ENCODE measurements around the gene TNFRSF11A.

TNFRSF11A gene

DNA sequence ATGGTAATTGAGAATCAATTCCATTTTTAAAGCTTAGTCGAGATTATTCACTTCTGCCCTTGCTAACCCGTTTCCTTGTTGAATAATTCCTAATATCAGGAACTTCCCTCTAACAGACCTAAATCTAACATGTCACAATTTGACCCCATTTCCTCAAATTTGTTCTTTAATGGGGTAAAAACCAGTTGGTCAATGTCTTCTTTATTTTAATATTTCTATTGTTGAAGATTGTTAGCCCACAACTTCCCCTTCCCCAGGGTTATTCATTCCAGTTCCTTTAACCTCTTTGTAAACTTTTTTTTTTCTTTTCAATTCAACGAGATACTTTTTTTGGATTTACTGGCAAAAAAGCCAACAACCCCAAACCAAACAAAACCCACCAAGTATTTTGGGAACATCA lies 7.3 kb downstream of the TNFRSF11A start:
- Histone ChIP-seq H3K4me1 (ENCODE audit: insufficient read depth, poor library complexity, severe bottlenecking) (peaks cover 4% of the 10 kb centered on the region), H3K27ac (ENCODE audit: poor library complexity, severe bottlenecking) (no peak overlapping the region), H3K27me3 (ENCODE audit: insufficient read depth, poor library complexity, severe bottlenecking) (no peaks in the 10 kb centered on the region), H3K4me3 (ENCODE audit: severe bottlenecking) (no peak overlapping the region), H3K36me3 (ENCODE audit: low read depth) (no peaks in the 10 kb centered on the region), H3K9me3 (ENCODE audit: severe bottlenecking) (no peaks in the 10 kb centered on the region)
- TF ChIP-seq CTCF (IDR thresholded peaks at IDR 0.05; ENCODE audit: poor library complexity, severe bottlenecking): no peak
- DNase-seq (ENCODE audit: low spot score) (no peak), ATAC-seq (ENCODE audit: low read depth) (no peak)

DNA sequence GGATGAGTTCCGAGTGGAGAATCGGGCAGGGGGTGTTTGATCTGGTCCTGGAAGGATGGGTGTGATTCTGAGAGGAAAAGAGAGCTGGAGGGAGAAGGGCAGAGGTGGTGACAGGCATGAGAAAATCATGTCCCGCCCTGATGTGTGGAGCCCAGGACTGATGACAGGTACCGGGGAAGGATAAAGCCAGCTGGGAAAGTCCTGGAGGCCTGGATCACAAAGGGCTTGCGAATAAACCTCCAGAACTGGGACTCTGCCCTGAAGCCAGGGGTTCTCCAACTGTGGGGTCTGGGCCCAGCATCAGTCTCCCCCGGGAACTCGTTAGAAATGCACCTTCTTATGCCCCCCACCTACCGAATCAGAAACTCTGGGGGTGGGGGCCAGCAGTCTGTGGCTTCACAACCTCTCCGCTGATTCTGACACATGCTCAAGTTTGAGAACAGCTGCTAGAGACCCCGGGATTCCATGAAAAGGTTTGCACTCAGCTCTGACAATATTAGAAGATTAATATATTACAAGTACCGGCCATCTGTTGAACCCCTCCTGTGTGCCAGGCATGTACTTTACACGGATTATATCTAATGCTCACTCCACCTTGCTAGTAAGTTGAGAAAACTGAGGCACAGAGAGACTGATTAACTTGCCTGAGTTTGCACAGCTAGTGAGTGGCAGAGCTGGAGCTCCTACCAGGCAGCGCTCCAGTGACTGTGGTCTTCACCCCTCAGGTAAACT lies 8.0 kb downstream of the TNFRSF11A start:
- no peak for TF ChIP-seq CTCF (IDR thresholded peaks at IDR 0.05; ENCODE audit: poor library complexity, severe bottlenecking)
- H3K4me1 ChIP-seq (ENCODE audit: insufficient read depth, poor library complexity, severe bottlenecking): peaks cover 4% of the 10 kb centered on the region
- DNase-seq (ENCODE audit: low spot score): no peak

DNA sequence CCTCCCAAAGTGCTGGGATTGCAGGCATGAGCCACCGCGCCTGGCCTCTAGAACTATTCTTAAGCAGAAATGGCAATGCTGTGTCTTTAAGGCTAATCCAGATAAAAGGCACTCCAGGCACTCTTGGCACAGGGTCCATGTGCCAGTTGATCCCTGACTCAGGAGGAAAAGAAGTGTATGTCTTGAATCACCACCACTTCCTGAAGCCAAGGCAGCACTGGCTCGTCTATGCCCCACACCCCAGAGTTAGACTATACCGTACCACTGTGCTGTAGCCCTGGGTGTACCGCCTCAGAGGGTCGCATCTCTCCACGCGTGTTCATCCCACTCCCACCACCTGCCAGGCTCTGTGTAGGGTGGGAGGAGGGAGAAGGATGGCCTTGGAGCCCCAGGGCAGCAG lies 9.0 kb downstream of the TNFRSF11A start:
- H3K4me1 ChIP-seq (ENCODE audit: insufficient read depth, poor library complexity, severe bottlenecking): peaks cover 4% of the 10 kb centered on the region
- H3K4me3 ChIP-seq (ENCODE audit: severe bottlenecking): no peak overlapping the region
- ATAC-seq (ENCODE audit: low read depth): peak; percentile 96
- no peak for DNase-seq (ENCODE audit: low spot score)
- no peaks in the 10 kb centered on the region for H3K9me3 ChIP-seq (ENCODE audit: severe bottlenecking)
- no peaks in the 10 kb centered on the region for H3K36me3 ChIP-seq (ENCODE audit: low read depth)
- no peak for TF ChIP-seq CTCF (IDR thresholded peaks at IDR 0.05; ENCODE audit: poor library complexity, severe bottlenecking)
- H3K27me3 ChIP-seq (ENCODE audit: insufficient read depth, poor library complexity, severe bottlenecking): no peaks in the 10 kb centered on the region
- H3K27ac ChIP-seq (ENCODE audit: poor library complexity, severe bottlenecking): no peak overlapping the region

More for the DNA sequence above, 8.0 kb downstream of the TNFRSF11A start:
- Histone ChIP-seq H3K27ac (ENCODE audit: poor library complexity, severe bottlenecking) (no peak overlapping the region), H3K27me3 (ENCODE audit: insufficient read depth, poor library complexity, severe bottlenecking) (no peaks in the 10 kb centered on the region), H3K36me3 (ENCODE audit: low read depth) (no peaks in the 10 kb centered on the region), H3K9me3 (ENCODE audit: severe bottlenecking) (no peaks in the 10 kb centered on the region), H3K4me3 (ENCODE audit: severe bottlenecking) (no peak overlapping the region)
- ATAC-seq (ENCODE audit: low read depth): no peak

GRCh38 chr18:62335494-62335893 lies 10.4 kb downstream of the TNFRSF11A start:
- TF ChIP-seq CTCF (IDR thresholded peaks at IDR 0.05; ENCODE audit: poor library complexity, severe bottlenecking): no peak
- H3K36me3 ChIP-seq (ENCODE audit: low read depth): no peaks in the 10 kb centered on the region
- peaks cover 13% of the 10 kb centered on the region for H3K4me1 ChIP-seq (ENCODE audit: insufficient read depth, poor library complexity, severe bottlenecking)
- DNase-seq (ENCODE audit: low spot score): no peak
- H3K27ac ChIP-seq (ENCODE audit: poor library complexity, severe bottlenecking): no peak overlapping the region
- ATAC-seq (ENCODE audit: low read depth): no peak
- no peaks in the 10 kb centered on the region for H3K9me3 ChIP-seq (ENCODE audit: severe bottlenecking)
- H3K4me3 ChIP-seq (ENCODE audit: severe bottlenecking): no peak overlapping the region
- H3K27me3 ChIP-seq (ENCODE audit: insufficient read depth, poor library complexity, severe bottlenecking): no peaks in the 10 kb centered on the region

DNA sequence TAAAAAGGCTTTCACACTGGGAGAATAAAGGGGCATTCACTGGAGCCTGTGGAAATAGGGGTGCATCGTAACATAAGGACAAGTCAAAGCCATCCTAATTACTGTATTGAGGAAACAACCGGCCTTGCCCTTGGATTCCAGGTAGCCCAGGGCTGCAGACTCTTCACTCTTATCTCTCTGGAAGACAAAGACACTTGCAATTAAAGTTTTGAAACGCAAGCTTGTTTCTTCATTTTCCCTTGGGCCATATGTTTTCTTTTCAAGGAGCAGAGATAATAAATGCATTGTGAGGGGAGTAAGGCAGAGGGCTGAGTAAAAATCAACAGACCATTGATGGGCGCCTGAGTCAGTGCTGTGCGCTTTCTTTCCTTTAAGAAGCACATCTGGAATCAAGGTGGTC lies 11.5 kb downstream of the TNFRSF11A start:
- TF ChIP-seq CTCF (IDR thresholded peaks at IDR 0.05; ENCODE audit: poor library complexity, severe bottlenecking): no peak
- Histone ChIP-seq H3K9me3 (ENCODE audit: severe bottlenecking) (no peaks in the 10 kb centered on the region), H3K27ac (ENCODE audit: poor library complexity, severe bottlenecking) (no peak overlapping the region), H3K4me1 (ENCODE audit: insufficient read depth, poor library complexity, severe bottlenecking) (peaks cover 13% of the 10 kb centered on the region), H3K36me3 (ENCODE audit: low read depth) (no peaks in the 10 kb centered on the region), H3K4me3 (ENCODE audit: severe bottlenecking) (no peak overlapping the region), H3K27me3 (ENCODE audit: insufficient read depth, poor library complexity, severe bottlenecking) (no peaks in the 10 kb centered on the region)
- DNase-seq (ENCODE audit: low spot score): no peak
- no peak for ATAC-seq (ENCODE audit: low read depth)

All from RWPE2 (cell line).